Measurements from ENCODE around the gene NAT8. TPM values are rescaled to one million over a fixed set of nuclear protein-coding genes. Genes with fewer than 3 reads are reported as not detected.

Gene NAT8
- total and polyA plus RNA-seq, 2 of the 13 experiments (the other 11 are each of a cell fraction or from before 2014, with no cell fraction given) = 1.9 to 12.9 TPM

GRCh38 chr2:73594251-73594650, 48.0 kb downstream of the NAT8 start:
- ChIA-PET POLR2A (no interaction called here), CTCF (ENCODE audit: low intra/inter-chr PET ratio, low total read pairs) (no interaction called here)
- in situ Hi-C loops (cut with HindIII; ENCODE audit: extremely low pct_ligation_motif_present, low pct_unique_long_range_greater_than_20kb) = no loop called here
- intact Hi-C loops (cut with micrococcal nuclease; ENCODE audit: unreplicated experiment) = no loop called here
- BruUV-seq (replicated peaks) = no TSS peak
- H3K9me3 ChIP-seq (ENCODE audit: low read length) = no peaks in the 10 kb centered on the region
- no peak overlapping the region for H3K4me3 ChIP-seq (replicated peaks in 1 of 3; ENCODE audit: insufficient read depth in 1 of 3, low read depth in 2 of 3, low read length in 3 of 3)
- H3K9ac ChIP-seq (ENCODE audit: insufficient read depth, low read depth, low read length) = no peak overlapping the region
- no peak overlapping the region for H3K4me2 ChIP-seq (ENCODE audit: low read depth, low read length)
- H4K20me1 ChIP-seq (ENCODE audit: insufficient read depth, low read length) = no peaks in the 10 kb centered on the region
- WGBS (ENCODE audit: low lambda C conversion rate) = 95% methylated on average over 2 of the region's 2 CpGs
- H2AFZ ChIP-seq (ENCODE audit: low read length) = no peak overlapping the region
- TF ChIP-seq ZNF609 (CRISPR knock-in tag; IDR thresholded peaks at IDR 0.05; ENCODE audit: borderline replicate concordance) (no peak), ZFP37 (CRISPR knock-in tag; IDR thresholded peaks at IDR 0.05; ENCODE audit: borderline replicate concordance) (no peak), RARA (CRISPR knock-in tag; IDR thresholded peaks at IDR 0.05) (no peak), FOXO4 (CRISPR knock-in tag; conservative IDR thresholded peaks at IDR 0.05) (0 out of 2 replicates have a peak, but pooled peaks have one; percentile 25), FOXK2 (IDR thresholded peaks at IDR 0.05) (no peak), ZNF546 (CRISPR knock-in tag; conservative IDR thresholded peaks at IDR 0.05) (no peak)
- ATAC-seq (no peak), DNase-seq (ENCODE audit: low spot score) (no peak), FAIRE-seq (no peak)
- no peak overlapping the region for H3K27ac ChIP-seq (ENCODE audit: extremely low read length, insufficient read depth, low read length)
- no peaks in the 10 kb centered on the region for H3K27me3 ChIP-seq (ENCODE audit: control insufficient read depth in 1 of 2, insufficient read depth in 2 of 2, low read length in 2 of 2)
- no peaks in the 10 kb centered on the region for H3K79me2 ChIP-seq (ENCODE audit: insufficient read depth, low read length)
- no peaks in the 10 kb centered on the region for H3K4me1 ChIP-seq (ENCODE audit: insufficient read depth, low read length)
- H3K36me3 ChIP-seq (replicated peaks in 1 of 2; ENCODE audit: control insufficient read depth in 1 of 2, insufficient read depth in 2 of 2, low read length in 2 of 2) = no peaks in the 10 kb centered on the region; a peak in 1 of 5 replicates
